GM12873 (cell line): Measurements from ENCODE around the gene SLC46A2.

Experiments
- TF ChIP-seq, protein P1 (sequence below): IDR thresholded peaks from 2 replicates; pipeline ENCODE4 v1.5.1; 2012; ENCODE audit warnings: low read depth, mild to moderate bottlenecking, moderate library complexity, low read length, control low read depth; ENCODE audit not compliant: insufficient read depth; ENCODE audit errors: missing control alignments

SLC46A2 gene

DNA sequence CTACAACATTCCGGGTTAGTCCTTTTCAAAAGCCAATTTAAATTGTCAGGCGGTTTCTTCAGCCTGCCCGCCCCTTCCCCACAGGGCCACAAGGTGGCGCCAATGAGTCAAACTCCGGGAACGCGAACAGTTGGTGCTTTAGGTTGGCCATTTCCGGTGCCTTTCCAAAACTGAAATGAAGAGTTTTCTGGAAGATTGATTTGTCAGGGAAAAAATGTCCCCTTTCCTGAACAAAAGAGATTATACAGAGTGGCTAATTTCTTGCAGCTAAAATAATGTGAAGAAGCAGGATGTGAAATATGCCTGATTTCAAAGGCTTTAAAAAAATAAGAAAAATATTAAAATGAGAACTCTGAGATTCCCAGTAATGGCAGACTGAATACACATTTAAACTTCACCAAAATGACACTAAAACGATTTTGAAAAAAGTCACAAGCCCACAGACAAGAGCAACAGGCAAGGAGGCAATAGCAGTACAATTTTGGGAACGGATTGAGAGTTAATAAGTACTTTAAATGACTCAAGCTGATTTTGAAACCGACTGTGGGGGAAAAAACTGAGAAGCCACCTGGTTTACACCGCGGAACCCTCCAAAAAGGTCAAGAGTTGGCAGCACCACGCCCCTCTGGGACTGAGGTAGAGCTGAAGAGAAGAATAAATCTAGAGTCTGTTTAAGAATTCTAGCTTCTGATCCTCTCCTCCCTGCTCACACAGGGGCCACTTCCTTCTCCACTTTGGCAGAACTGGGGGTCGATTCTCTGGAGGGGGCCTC is 45.7 kb downstream of the SLC46A2 start:
- TF ChIP-seq, protein P1, sequence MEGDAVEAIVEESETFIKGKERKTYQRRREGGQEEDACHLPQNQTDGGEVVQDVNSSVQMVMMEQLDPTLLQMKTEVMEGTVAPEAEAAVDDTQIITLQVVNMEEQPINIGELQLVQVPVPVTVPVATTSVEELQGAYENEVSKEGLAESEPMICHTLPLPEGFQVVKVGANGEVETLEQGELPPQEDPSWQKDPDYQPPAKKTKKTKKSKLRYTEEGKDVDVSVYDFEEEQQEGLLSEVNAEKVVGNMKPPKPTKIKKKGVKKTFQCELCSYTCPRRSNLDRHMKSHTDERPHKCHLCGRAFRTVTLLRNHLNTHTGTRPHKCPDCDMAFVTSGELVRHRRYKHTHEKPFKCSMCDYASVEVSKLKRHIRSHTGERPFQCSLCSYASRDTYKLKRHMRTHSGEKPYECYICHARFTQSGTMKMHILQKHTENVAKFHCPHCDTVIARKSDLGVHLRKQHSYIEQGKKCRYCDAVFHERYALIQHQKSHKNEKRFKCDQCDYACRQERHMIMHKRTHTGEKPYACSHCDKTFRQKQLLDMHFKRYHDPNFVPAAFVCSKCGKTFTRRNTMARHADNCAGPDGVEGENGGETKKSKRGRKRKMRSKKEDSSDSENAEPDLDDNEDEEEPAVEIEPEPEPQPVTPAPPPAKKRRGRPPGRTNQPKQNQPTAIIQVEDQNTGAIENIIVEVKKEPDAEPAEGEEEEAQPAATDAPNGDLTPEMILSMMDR: peak; percentile 91

DNA sequence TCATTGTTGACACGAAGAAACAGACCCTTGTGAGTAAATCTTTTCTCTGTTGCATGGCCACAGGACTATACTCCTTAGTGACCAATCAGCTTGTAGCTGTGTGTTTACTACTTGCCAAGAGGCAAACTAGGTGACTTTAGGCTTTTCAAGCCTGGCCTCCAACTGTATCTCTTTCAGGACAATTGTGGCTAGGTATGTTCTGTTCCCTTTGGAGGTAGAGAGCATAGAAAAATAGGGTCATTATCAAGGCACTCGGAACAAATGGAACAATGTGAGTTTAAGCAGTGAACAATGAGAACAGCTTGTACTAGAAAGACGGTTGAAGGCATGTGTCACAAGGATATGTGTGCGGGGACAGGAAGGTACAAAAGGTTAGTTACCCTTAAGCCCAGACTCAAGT is 48.1 kb downstream of the SLC46A2 start:
- TF ChIP-seq, protein P1: no peak

DNA sequence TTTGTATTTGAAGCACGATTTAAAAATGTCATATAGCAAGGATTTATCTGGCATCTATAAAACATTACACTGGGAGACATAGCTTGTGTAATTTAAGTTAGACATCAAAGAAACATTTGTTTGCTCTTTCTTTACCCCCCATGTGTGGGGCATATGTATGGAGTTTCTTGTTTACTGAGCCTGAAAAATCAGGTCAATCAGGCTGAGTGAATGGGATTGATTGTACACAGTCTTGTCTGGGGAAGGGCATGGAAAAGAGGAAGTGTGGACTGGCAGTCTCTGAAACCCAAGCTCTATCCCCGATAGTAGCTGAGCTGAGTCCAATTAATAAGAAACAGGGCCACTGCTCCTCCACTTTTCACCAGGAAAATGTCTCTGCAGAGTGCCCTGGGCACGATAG is 49.4 kb downstream of the SLC46A2 start:
- TF ChIP-seq, protein P1: no peak

DNA sequence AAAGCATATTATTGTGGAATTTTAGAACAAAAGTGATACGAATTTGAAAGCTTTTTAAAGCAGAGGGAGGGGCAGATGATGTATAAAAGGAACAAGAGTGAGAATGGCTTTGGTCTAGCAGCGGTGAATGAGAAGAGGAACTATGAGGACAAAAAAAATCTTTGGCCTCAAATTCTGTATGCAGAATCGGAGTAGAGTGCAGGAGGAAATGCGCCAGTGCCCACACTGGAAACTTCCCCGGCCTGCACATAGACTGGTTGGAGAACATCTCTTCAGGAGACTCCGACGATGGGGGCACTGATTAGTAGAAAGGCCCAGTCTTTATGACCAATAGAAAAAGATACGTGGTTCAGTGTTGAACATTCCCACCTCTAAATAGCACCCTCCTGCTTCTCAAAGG is 51.3 kb downstream of the SLC46A2 start:
- TF ChIP-seq, protein P1: no peak

DNA sequence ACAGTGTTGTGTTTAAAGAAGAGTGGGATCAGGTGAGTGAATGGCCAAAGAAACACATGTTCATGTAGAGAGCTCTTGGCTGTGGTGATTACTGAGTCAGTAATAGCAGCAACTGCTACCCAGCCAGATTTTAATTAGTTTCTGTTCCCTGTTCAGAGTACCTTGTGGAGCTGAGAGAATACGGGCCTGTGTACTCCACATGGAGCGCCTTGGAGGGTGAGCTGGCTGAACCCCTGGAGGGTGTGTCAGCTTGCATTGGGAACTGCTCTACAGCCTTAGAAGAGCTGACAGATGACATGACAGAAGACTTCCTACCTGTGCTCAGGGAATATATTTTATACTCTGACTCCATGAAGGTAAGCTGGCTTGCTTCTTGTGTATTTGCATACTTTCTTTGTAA is 52.3 kb downstream of the SLC46A2 start:
- TF ChIP-seq, protein P1: no peak

DNA sequence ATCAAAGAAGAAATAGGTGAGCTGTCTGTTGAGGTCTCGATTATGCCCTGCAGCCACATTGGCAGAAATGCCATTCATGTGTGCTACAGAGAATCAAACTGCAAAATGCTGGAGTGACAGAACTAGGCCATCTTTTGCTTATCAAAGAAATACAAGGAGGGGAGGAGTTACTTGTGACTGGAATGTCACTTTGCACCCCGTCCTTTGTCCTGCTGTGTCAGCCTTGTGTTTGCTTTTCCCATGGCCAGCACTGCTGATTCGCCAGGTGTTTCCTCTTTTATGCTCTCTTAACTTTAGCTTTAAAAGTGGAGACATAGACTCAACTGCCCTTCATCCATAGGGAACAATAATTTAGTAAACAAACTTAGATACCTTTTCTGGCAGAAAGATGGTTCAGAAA is 54.3 kb downstream of the SLC46A2 start:
- TF ChIP-seq, protein P1: no peak

DNA sequence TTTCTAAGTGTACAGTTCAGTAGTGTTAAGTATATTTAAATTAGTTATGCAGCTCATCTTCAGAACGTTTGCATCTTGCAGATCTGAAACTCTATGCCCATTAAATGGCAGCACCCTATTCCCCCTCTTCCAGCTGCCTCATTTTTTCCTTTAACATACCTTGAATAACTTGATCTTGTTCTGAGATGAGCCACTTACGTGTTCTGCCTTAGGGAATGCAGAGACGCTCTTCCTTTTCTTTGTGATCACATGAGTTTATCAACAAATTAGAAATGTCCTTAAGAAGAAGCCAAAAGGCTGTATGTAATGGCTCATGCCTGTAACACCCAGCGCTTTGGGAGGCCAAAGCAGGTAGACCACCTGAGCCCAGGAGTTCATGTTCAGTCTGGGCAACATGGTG is 57.6 kb downstream of the SLC46A2 start:
- TF ChIP-seq, protein P1: no peak
